Left lung (tissue), 10 donors: ENCODE results near the gene PRKG1. TPM values are rescaled to one million over a fixed set of nuclear protein-coding genes. Genes with fewer than 3 reads are reported as not detected.

ENCODE experiments used
- ATAC-seq: fragments of 200-7000 bp; cut with Tn5 transposase; one replicate; pipeline ENCODE4 v1.9.1; 2020; ENCODE audit warnings: moderate library complexity
- DNase-seq, 4 donors: peaks; one replicate each; pipeline ENCODE4 v3.0.0-alpha.2; 2013 to 2020
- H3K27ac ChIP-seq, 2 donors: fragments of 200-600 bp; sonication (generic) in 1 of 2; one replicate each; pipeline versions ENCODE4 v1.5.0 to v1.8.0; 2020 to 2021
- H3K27me3 ChIP-seq, 2 donors: fragments of 200-600 bp; sonication (generic) in 1 of 2; one replicate each; pipeline versions ENCODE4 v1.5.0 to v1.8.0; 2020 to 2021
- H3K36me3 ChIP-seq, 2 donors: fragments of 200-600 bp; sonication (generic) in 1 of 2; one replicate each; pipeline versions ENCODE4 v1.5.0 to v1.8.0; 2020 to 2021
- H3K4me1 ChIP-seq, 2 donors: fragments of 200-600 bp; one replicate each; pipeline ENCODE4 v1.8.0; 2021
- H3K4me3 ChIP-seq, 2 donors: fragments of 200-600 bp; sonication (generic) in 1 of 2; one replicate each; pipeline versions ENCODE4 v1.5.0 to v1.8.0; 2020 to 2021; ENCODE audit warnings: mild to moderate bottlenecking in 1 of 2
- H3K9me3 ChIP-seq, 2 donors: fragments of 200-600 bp; sonication (generic) in 1 of 2; one replicate each; pipeline versions ENCODE4 v1.5.0 to v1.8.0; 2020 to 2021
- CTCF ChIP-seq, 2 donors: fragments of 200-600 bp; sonication (generic) in 1 of 2; IDR thresholded peaks; one replicate each; pipeline versions ENCODE4 v1.5.0 to v1.8.0; 2021; ENCODE audit warnings: antibody characterized with exemption in 2 of 2
- intact Hi-C, 2 donors: fragments of 100-400 bp; cut with DNase I; formaldehyde crosslinking; loops; one replicate each; pipeline versions ENCODE4 v1.11.2 to v1.14.2; 2022
- polyA plus RNA-seq, 6 donors: library from polyadenylated mRNA; unstranded; fragments of 120-200 nt; gene quantifications; one replicate each; pipeline ENCODE4 v1.2.1, GENCODE V29; 2013; ENCODE audit not compliant: insufficient read length in 6 of 6
- total RNA-seq, 2 donors: library from RNA; stranded (reverse); fragmentation: NEBNext Ultra II Directional; extraction: Animal tissue kit (Norgen Biotek cat#: 25700); gene quantifications; one replicate each; pipeline ENCODE4 v1.2.1, GENCODE V29; 2021
- donor health status: DM: no; HTN: yes; CAD: no.
- donor health status: DM: no; HTN: no; CAD: no.

Gene PRKG1
- total and polyA plus RNA-seq, 8 donors, result 15.6 to 29.0 (median 17.8) TPM

- intact Hi-C loops, result no loop called here
- Histone ChIP-seq H3K4me1 (peaks cover 0 to 7% of the 10 kb centered on the region in 2 donors), H3K9me3 (no peaks in the 10 kb centered on the region), H3K27me3 (no peaks in the 10 kb centered on the region), H3K4me3 (no peak overlapping the region), H3K36me3 (no peaks in the 10 kb centered on the region), H3K27ac (no peak overlapping the region)
- DNase-seq (peak in 2 of 4 donors; percentile 24 to 38), ATAC-seq (no peak)
- no peak for TF ChIP-seq CTCF (IDR thresholded peaks at IDR 0.05)
Measured at GRCh38 chr10:51425431-51425830, 351.1 kb downstream of the PRKG1 start.

- no peak overlapping the region for H3K4me3 ChIP-seq
- no peaks in the 10 kb centered on the region for H3K27me3 ChIP-seq
- no peaks in the 10 kb centered on the region for H3K36me3 ChIP-seq
- no peak overlapping the region for H3K27ac ChIP-seq
- TF ChIP-seq CTCF (IDR thresholded peaks at IDR 0.05), result no peak
- no peaks in the 10 kb centered on the region for H3K9me3 ChIP-seq
- ATAC-seq, result no peak
- no peak for DNase-seq
- no peaks in the 10 kb centered on the region for H3K4me1 ChIP-seq
- intact Hi-C loops, result no loop called here
Measured at GRCh38 chr10:51427758-51428157, 353.5 kb downstream of the PRKG1 start.

GRCh38 chr10:51430506-51430905 lies 356.2 kb downstream of the PRKG1 start:
- TF ChIP-seq CTCF (IDR thresholded peaks at IDR 0.05), result no peak
- Histone ChIP-seq H3K36me3 (no peaks in the 10 kb centered on the region), H3K27ac (no peak overlapping the region), H3K4me3 (no peak overlapping the region), H3K27me3 (no peaks in the 10 kb centered on the region), H3K4me1 (no peaks in the 10 kb centered on the region), H3K9me3 (no peaks in the 10 kb centered on the region)
- intact Hi-C loops, result no loop called here
- ATAC-seq (no peak), DNase-seq (no peak)

- H3K4me1 ChIP-seq, result no peaks in the 10 kb centered on the region
- H3K27me3 ChIP-seq, result no peaks in the 10 kb centered on the region
- no peak overlapping the region for H3K4me3 ChIP-seq
- DNase-seq (no peak), ATAC-seq (no peak)
- no peaks in the 10 kb centered on the region for H3K36me3 ChIP-seq
- no peaks in the 10 kb centered on the region for H3K9me3 ChIP-seq
- TF ChIP-seq CTCF (IDR thresholded peaks at IDR 0.05), result no peak
- H3K27ac ChIP-seq, result no peak overlapping the region
- intact Hi-C loops, result no loop called here
Measured at GRCh38 chr10:51433949-51434475, 359.7 kb downstream of the PRKG1 start.

DNA sequence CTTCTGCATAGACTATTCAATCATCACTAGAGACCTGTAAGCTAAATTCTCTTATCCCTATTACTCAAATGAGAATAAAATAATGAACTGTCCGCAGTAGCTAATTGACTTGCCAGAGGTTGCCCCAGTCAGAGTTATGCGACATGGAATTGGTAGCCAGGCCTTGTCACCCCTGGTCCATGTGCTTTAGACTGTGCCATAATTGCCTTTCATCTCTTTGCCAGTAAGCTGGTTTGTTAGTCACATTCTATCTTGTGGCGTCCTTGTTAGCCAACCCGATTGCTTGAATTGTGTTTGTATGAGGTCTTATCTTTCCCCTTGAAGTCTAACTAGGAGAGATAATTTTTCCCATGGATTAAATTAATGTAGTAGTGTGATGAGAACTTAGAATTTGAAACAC lies 362.5 kb downstream of the PRKG1 start:
- no peak for DNase-seq
- Histone ChIP-seq H3K4me1 (no peaks in the 10 kb centered on the region), H3K27ac (no peak overlapping the region), H3K27me3 (no peaks in the 10 kb centered on the region), H3K4me3 (no peak overlapping the region), H3K9me3 (no peaks in the 10 kb centered on the region), H3K36me3 (no peaks in the 10 kb centered on the region)
- intact Hi-C loops, result no loop called here
- no peak for TF ChIP-seq CTCF (IDR thresholded peaks at IDR 0.05)
- no peak for ATAC-seq
